Right ventricle myocardium superior (tissue), 1 donor: Measurements from ENCODE around the gene APOBEC2. TPM values are rescaled to one million over a fixed set of nuclear protein-coding genes. Genes with fewer than 3 reads are reported as not detected.
A peak's percentile ranks its signal among the peaks of the same experiment; 100 is the strongest.

ENCODE experiments used
- ATAC-seq: fragments of 200-7000 bp; cut with Tn5 transposase; one replicate; pipeline ENCODE4 v1.9.1; 2020; ENCODE audit warnings: mild to moderate bottlenecking; ENCODE audit not compliant: poor library complexity
- DNase-seq: peaks from one replicate; pipeline ENCODE4 v3.0.0-alpha.2; 2020
- intact Hi-C: fragments of 100-400 bp; cut with DNase I; formaldehyde crosslinking; loops from one replicate; pipeline ENCODE4 v1.11.2; 2022
- total RNA-seq: library from RNA; stranded (reverse); fragmentation: NEBNext Ultra II Directional; extraction: Animal tissue kit (Norgen Biotek cat#: 25700); gene quantifications from one replicate; pipeline ENCODE4 v1.2.1, GENCODE V29; 2021
- donor health status: DM: no; HTN: yes; CAD: no; lungs with severe emphysema.

The APOBEC2 gene
- total RNA-seq, 1 donor from 2014 or later: 211 TPM

DNA sequence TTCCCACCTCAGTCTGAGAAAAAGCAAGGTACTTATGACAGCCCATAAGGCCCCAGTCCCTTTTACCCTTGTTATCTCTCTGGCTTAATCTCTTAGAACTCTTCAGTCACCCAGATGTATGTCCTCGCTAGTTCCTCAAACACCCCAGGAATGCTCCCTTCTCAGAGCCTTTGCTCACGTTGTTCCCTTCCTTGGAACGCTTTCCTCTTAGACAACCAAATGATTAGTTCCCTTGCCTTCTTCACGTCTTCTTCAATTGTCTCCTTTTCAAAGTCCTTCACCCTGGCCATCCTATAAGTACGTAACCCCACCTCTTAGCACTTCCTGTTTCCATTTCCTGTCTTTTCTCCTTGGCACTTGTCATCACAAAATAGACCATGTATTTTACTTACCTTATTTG lies 1.1 kb upstream of the APOBEC2 start:
- ATAC-seq (no peak), DNase-seq (no peak)
- intact Hi-C loops: no loop called here

GRCh38 chr6:41054511-41054910 lies 1.5 kb downstream of the APOBEC2 start:
- intact Hi-C loops: no loop called here
- no peak for DNase-seq
- ATAC-seq: no peak

GRCh38 chr6:41055149-41055548 lies 2.1 kb downstream of the APOBEC2 start:
- intact Hi-C loops: no loop called here
- peak; percentile 67 for ATAC-seq
- DNase-seq: no peak

DNA sequence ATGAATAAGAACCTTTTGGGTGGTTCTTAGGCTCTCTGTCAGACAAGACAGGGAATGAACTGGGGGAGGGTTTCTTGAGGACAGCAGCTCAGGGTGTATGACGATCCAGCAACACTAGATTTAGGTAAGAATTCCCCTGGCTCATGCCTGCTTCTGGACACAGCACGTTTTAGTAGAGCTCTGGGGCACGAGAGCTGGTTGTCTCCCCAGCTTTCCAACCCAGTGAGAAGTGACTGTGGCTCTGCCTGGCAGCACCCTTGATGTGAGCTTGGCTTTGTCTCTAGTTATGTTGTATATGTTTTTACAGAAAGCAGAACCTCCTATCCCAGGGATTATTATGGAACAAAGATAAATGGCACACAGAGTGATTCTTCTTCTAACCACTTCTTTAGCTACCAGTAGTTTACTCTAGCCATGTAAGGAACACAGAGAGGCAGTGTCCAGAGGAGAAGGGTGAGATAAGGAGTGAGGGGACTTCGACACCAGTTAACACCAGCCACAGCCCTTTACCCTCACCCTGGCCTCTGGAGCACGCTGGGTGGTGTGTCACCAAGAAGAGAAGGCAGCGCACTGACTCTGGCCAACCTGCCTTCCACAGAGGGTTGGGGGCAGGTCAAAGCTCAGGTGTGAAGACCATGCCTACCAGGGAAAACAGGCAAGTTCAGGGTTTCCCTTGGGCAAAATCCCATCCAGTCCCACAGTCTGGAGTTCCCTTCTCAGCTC lies 3.9 kb downstream of the APOBEC2 start:
- intact Hi-C loops: no loop called here
- ATAC-seq (no peak), DNase-seq (no peak)

DNA sequence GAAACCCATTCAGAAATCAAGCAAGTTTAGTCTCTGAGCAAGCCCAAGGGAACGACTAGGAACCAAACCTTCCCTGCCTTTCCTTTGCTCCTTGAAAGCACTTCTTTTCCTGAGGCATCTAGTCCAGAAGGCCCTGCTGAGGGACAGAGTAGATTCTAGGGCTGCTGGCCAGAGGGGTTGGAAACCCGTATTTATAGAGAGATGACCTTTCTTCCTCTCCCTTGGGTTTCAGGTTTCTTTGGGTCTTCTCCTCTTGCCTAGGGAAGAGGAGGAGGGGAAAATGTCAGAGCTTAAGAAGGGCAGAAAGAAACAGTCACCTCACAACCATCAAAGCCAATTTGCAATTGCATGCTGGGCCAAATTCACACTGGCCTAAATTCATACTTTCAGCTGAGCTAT lies 5.8 kb downstream of the APOBEC2 start:
- DNase-seq (no peak), ATAC-seq (no peak)
- intact Hi-C loops: no loop called here

GRCh38 chr6:41059556-41059955 lies 6.6 kb downstream of the APOBEC2 start:
- DNase-seq: no peak
- no peak for ATAC-seq
- intact Hi-C loops: no loop called here

DNA sequence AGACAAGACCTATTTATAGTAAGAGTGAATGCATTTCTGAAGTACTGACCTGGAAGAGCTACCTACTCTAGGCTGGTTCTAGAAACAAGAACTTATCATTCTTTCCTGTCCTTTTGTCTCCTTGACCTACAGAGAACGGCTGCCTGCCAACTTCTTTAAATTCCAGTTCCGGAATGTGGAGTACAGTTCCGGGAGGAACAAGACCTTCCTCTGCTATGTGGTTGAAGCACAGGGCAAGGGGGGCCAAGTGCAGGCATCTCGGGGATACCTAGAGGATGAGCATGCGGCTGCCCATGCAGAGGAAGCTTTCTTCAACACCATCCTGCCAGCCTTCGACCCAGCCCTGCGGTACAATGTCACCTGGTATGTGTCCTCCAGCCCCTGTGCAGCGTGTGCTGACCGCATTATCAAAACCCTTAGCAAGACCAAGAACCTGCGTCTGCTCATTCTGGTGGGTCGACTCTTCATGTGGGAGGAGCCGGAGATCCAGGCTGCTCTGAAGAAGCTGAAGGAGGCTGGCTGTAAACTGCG lies 8.3 kb downstream of the APOBEC2 start:
- DNase-seq: no peak
- peak; percentile 34 for ATAC-seq
- intact Hi-C loops: loop anchor here (10.0 kb wide), 1 partner anchor 56 kb away; no protein-coding TSS in a partner anchor

DNA sequence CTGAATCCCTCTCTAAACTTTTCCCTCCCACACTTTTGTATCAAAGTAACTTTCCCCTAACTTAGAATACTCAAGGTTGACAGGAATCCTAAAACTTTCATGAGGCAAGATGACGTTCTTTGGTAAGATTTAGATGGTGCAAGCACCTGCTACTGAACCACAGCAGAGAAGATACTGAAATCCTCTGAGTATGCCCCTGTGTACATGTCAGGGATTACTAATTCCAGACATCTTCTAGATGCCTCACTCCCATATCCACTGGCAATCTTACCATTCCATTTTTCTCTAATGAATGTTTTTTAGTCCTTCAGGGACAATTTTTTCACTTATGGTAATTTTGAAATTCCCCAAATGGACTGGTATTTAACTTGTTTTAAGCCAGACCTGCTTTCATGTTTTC lies 9.1 kb downstream of the APOBEC2 start:
- no peak for ATAC-seq
- no peak for DNase-seq
- intact Hi-C loops: loop anchor here (10.0 kb wide), 1 partner anchor 57 kb away; no protein-coding TSS in a partner anchor

- intact Hi-C loops: loop anchor here (10.0 kb wide), 1 partner anchor 59 kb away; no protein-coding TSS in a partner anchor
- ATAC-seq (peak; percentile 49), DNase-seq (no peak)
Observed at GRCh38 chr6:41063884-41064285, 10.9 kb downstream of the APOBEC2 start.

DNA sequence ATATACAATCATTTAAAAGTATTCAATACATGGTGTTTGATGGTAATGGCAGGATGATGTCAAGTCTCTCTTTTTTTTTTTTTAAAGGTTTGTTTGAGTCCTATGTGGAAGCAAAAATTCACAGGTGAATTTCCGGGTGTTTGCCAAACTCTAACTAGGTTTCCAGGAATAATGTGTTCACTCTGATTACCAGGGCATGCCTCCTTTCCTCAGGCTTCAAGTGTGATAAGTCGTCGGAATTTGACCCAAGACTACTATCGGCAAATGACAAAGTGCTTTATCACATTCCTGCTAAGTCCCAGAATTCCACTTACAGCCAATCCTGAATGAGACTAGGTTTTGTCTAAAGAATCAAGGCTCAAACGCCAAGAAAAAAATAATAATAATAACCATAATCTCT lies 11.8 kb downstream of the APOBEC2 start:
- ATAC-seq: no peak
- intact Hi-C loops: loop anchor here (5.0 to 10.0 kb wide), 2 partner anchors 38 to 60 kb away; no protein-coding TSS in a partner anchor
- DNase-seq: no peak

DNA sequence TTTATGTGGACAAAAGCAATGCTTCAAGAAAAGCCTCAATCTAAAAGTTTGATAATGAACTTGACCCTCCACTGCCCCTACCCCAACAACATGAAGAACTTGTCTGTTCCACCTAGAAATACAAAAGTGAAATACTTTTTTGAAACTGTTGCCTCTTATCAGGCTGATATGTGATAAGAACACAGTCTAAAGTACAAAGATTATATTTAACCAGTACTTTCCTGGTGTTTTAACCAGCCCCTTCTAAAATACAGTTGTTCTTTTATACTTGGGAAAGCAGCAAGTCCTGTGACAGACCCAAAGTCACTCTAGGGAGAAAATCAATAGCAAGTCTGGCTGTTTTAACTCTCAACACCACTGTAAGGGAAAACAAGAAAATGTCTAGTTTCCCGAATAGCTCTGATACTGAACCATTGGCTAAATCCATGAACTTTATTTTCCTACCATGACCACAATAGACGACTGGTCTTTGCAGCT lies 12.6 kb downstream of the APOBEC2 start:
- intact Hi-C loops: loop anchor here (5.0 to 10.0 kb wide), 2 partner anchors 38 to 61 kb away; no protein-coding TSS in a partner anchor
- DNase-seq: no peak
- no peak for ATAC-seq

GRCh38 chr6:41066867-41067304 lies 13.9 kb downstream of the APOBEC2 start:
- intact Hi-C loops: loop anchor here (5.0 to 10.0 kb wide), 2 partner anchors 40 to 62 kb away; no protein-coding TSS in a partner anchor
- DNase-seq (peak; percentile 69), ATAC-seq (peak; percentile 24)

DNA sequence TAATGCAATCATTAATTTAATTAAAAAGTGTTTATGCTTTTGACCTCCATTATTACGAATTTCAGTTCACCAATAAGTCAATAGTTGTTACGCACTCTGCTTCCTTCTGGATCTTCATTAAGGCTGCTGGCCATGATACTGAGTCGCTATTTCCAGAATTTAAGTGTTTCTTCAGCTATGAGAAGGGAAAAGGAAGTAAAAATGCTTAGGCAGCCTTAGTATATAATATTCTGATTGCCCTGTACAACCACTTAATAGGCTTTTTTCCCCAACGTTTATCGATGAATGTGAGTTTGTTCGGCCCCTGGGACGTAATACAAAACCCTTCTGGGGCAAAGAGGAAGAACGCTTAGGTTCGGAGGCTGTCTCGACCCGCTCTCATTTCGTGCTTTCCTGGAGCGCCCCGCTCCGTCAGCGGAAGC lies 18.5 kb downstream of the APOBEC2 start:
- intact Hi-C loops: no loop called here
- no peak for ATAC-seq
- peak; percentile 89 for DNase-seq

GRCh38 chr6:41071923-41072835 lies 19.2 kb downstream of the APOBEC2 start, which contains the start of gene OARD1:
Gene OARD1, minus strand, starts transcription at chr6:41072356. Its CDS starts 722 bp downstream, at chr6:41071634.
- intact Hi-C loops: no loop called here
- DNase-seq: peak; percentile 100
- peak; percentile 83 for ATAC-seq

DNA sequence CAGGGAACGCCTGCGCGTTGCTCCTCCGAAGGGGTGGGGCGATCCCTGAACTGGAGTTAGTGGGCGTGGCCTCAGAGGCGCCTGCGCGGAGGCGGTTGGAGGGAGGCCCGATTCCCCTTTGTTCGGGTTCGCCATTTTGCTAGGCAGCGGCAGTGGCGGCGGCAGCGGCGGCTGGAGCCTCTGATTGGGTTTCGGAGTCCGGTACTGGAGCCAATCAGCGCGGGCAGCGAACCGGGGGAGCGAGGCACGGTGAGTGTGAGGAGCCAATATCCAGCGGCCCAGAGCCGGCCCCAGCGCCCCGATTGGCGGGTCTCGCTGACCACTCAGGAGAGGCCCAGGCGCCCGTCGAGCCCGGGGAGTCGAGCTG lies 19.8 kb downstream of the APOBEC2 start, which contains the start of gene NFYA:
NFYA (plus strand) TSS at position 139 of the 367 bp plus-strand sequence. CDS start 6,116 bp downstream, outside the sequence.
- intact Hi-C loops: no loop called here
- DNase-seq (peak; percentile 100), ATAC-seq (peak; percentile 81)

- intact Hi-C loops: no loop called here
Observed at GRCh38 chr6:41073203-41073967, 20.4 kb downstream of the APOBEC2 start.

DNA sequence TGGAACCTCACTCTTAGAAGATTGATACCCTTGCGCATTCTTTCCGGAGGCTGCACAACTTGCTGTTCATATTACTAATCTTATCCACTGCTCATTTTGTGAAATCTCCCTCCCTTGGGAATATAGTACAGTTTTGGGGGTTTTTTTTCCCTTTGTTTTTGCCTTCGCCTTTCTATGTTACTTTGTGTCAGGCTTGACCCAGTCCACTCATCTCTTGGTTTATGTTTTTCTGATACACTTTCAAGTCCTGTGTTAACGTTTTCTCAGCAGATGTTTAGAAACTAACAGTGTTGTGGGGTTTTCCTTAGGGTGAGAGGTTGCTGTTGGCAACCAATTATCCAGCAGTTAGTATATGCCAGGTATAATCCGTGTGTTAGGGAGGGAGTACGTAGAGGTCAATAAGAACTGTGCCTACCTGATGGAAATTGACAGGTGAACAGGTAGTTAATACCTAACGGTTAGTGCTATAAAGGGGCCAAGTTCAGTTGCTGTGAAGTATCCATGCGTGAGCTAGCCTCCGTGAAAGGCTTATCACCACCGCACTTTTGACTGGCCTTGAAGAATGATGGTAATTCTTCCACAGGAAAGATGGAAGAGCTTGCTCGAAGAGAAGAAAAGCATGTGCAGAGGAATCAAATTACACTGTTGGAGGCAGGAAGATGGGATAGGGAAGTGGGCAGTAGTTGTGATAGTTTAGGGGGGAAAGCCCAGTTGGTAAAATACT lies 21.1 kb downstream of the APOBEC2 start:
- ATAC-seq: no peak
- intact Hi-C loops: no loop called here
- DNase-seq: no peak

More at GRCh38 chr6:41073203-41073967, 20.4 kb downstream of the APOBEC2 start:
- peak; percentile 40 for ATAC-seq
- peak; percentile 89 for DNase-seq
